ENCODE measurements around the gene NF1.

DNA sequence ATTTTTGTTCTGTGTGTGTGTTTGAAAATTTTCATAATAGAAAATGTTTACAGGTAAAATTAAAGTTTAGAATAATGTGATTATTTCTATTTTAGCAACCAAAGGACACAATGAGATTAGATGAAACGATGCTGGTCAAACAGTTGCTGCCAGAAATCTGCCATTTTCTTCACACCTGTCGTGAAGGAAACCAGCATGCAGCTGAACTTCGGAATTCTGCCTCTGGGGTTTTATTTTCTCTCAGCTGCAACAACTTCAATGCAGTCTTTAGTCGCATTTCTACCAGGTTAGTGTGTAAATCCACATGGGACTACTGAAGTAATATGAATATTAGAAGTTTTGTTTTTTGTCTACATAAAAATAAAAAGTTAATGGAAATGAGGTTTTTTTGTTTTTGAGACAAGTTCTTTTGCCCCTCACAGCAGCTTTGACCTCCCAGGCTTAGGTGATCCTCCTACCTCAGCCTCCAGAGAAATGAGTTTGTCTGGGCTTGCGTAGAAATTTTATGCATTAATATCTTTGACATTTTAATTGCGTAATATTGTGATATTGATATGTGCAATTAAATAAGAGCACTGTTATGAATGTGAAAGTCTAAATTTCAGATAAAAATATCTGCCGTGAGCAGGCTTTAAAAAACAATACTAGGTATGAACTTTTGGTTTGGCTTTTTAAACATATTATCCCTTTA is 68.5 kb downstream of the NF1 start:
- TF ChIP-seq CTCF (IDR thresholded peaks at IDR 0.05) (no peak), POLR2AphosphoS5 (IDR thresholded peaks at IDR 0.05) (no peak)

Measured in sigmoid colon (tissue), 4 donors.